ENCODE measurements around the gene KRTAP26-1. TPM values are rescaled to one million over a fixed set of nuclear protein-coding genes. Genes with fewer than 3 reads are reported as not detected.

KRTAP26-1 gene
- polyA plus RNA-seq, 1 of the 3 experiments (the other 2 are of a cell fraction), result not detected

Small RNAs within 50 kb of the gene (small RNA-seq; reads per million reads assigned to genes)
- gene KRTAP23-1, result 0 reads per million in 7 experiments

Other genes starting within 250 kb of the KRTAP26-1 start
- not detected in 2 replicates for gene CLDN17, start 153.5 kb downstream of the KRTAP26-1 start, polyA plus RNA-seq (2012; rRNA removed)
- gene CLDN8, start 104.2 kb downstream of the KRTAP26-1 start, polyA plus RNA-seq (2012; rRNA removed), result not detected in 2 replicates
- not detected in 2 replicates for gene KRTAP24-1, start 37.4 kb downstream of the KRTAP26-1 start, polyA plus RNA-seq (2012; rRNA removed)
- not detected in 2 replicates for gene KRTAP25-1, start 30.8 kb downstream of the KRTAP26-1 start, polyA plus RNA-seq (2012; rRNA removed)
- not detected in 2 replicates for gene KRTAP27-1, start 17.4 kb upstream of the KRTAP26-1 start, polyA plus RNA-seq (2012; rRNA removed)
- gene KRTAP23-1, start 28.3 kb upstream of the KRTAP26-1 start, polyA plus RNA-seq (2012; rRNA removed), result not detected in 2 replicates
- not detected in 2 replicates for gene KRTAP13-2, start 52.0 kb upstream of the KRTAP26-1 start, polyA plus RNA-seq (2012; rRNA removed)
- gene KRTAP13-1, start 75.7 kb upstream of the KRTAP26-1 start, polyA plus RNA-seq (2012; rRNA removed), result not detected in 2 replicates
- not detected in 2 replicates for gene KRTAP13-3, start 105.6 kb upstream of the KRTAP26-1 start, polyA plus RNA-seq (2012; rRNA removed)
- gene KRTAP13-4, start 109.9 kb upstream of the KRTAP26-1 start, polyA plus RNA-seq (2012; rRNA removed), result not detected in 2 replicates
- not detected in 2 replicates for gene KRTAP15-1, start 120.0 kb upstream of the KRTAP26-1 start, polyA plus RNA-seq (2012; rRNA removed)
- gene KRTAP19-1, start 160.1 kb upstream of the KRTAP26-1 start, polyA plus RNA-seq (2012; rRNA removed), result not detected in 2 replicates
- not detected in 2 replicates for gene KRTAP19-2, start 167.1 kb upstream of the KRTAP26-1 start, polyA plus RNA-seq (2012; rRNA removed)
- gene KRTAP19-3, start 171.7 kb upstream of the KRTAP26-1 start, polyA plus RNA-seq (2012; rRNA removed), result not detected in 2 replicates
- gene KRTAP19-4, start 176.8 kb upstream of the KRTAP26-1 start, polyA plus RNA-seq (2012; rRNA removed), result not detected in 2 replicates
- not detected in 2 replicates for gene KRTAP19-5, start 181.8 kb upstream of the KRTAP26-1 start, polyA plus RNA-seq (2012; rRNA removed)
- gene KRTAP19-6, start 221.5 kb upstream of the KRTAP26-1 start, polyA plus RNA-seq (2012; rRNA removed), result not detected in 2 replicates
- not detected in 2 replicates for gene KRTAP19-7, start 241.0 kb upstream of the KRTAP26-1 start, polyA plus RNA-seq (2012; rRNA removed)

Data from SK-N-SH (cell line).